OCI-LY7 (cell line): ENCODE data around the gene NUTM2D.
"Not testable (repeated sequence)": the region's sequence is repeated elsewhere in the genome, so short reads cannot be mapped to it uniquely, and the experiment has no call there.

ENCODE experiments used
- CTCF ChIP-seq: fragments of 200-600 bp; sonication (generic); conservative IDR thresholded peaks from 2 replicates; pipeline ENCODE4 v1.5.1; 2014; ENCODE audit warnings: mild to moderate bottlenecking, antibody characterized with exemption, low read length, moderate library complexity, mixed read lengths
- EZH2phosphoT487 ChIP-seq: fragments of 200-600 bp; sonication (generic); IDR thresholded peaks from 2 replicates; pipeline ENCODE4 v1.6.1; 2018; ENCODE audit warnings: low read depth, borderline replicate concordance, mild to moderate bottlenecking, mixed run types, antibody characterized with exemption, low read length, moderate library complexity, mixed read lengths

GRCh38 chr10:87407516-87408467 is 50.2 kb downstream of the NUTM2D start:
- not testable (repeated sequence) for TF ChIP-seq CTCF, EZH2phosphoT487
